Cerebellar nuclear complex (tissue), 1 donor: ENCODE data around the gene PSTPIP2.
"Not testable (repeated sequence)": the region's sequence is repeated elsewhere in the genome, so short reads cannot be mapped to it uniquely, and the experiment has no call there.

Experiments used
- DNase-seq, 2 experiments: peaks; one replicate each; lab custom pipeline; 2025; lab: John Stamatoyannopoulos, UW

The PSTPIP2 gene

GRCh38 chr18:45981821-45982220 lies 90.2 kb downstream of the PSTPIP2 start:
- no peak for DNase-seq

- DNase-seq, result no peak
Observed at GRCh38 chr18:45980229-45980628, 91.8 kb downstream of the PSTPIP2 start.

GRCh38 chr18:45978084-45978483 lies 94.0 kb downstream of the PSTPIP2 start:
- DNase-seq, result no peak

- no peak for DNase-seq
Observed at GRCh38 chr18:45976974-45977373, 95.1 kb downstream of the PSTPIP2 start.

GRCh38 chr18:45976566-45976965 lies 95.5 kb downstream of the PSTPIP2 start:
- no peak for DNase-seq

- DNase-seq, result peak in 1 of 2 experiments; percentile 23
Observed at GRCh38 chr18:45974088-45974536, 97.9 kb downstream of the PSTPIP2 start.

- DNase-seq, result peak; percentile 36 to 81
Observed at GRCh38 chr18:45967007-45967706, 104.9 kb downstream of the PSTPIP2 start, which contains the start of gene EPG5. TSS of gene EPG5 (minus strand) at chr18:45967329. CDS start at chr18:45967239, 90 bp downstream.

- DNase-seq, result not testable (repeated sequence)
Observed at GRCh38 chr18:45964913-45965312, 107.1 kb downstream of the PSTPIP2 start.

- no peak for DNase-seq
Observed at GRCh38 chr18:45962866-45963265, 109.2 kb downstream of the PSTPIP2 start.

GRCh38 chr18:45962461-45962860 lies 109.6 kb downstream of the PSTPIP2 start:
- DNase-seq, result no peak

GRCh38 chr18:45959484-45959883 lies 112.6 kb downstream of the PSTPIP2 start:
- DNase-seq, result not testable (repeated sequence)

- DNase-seq, result no peak
Observed at GRCh38 chr18:45958730-45959129, 113.3 kb downstream of the PSTPIP2 start.

- no peak for DNase-seq
Observed at GRCh38 chr18:45958027-45958426, 114.0 kb downstream of the PSTPIP2 start.

- no peak for DNase-seq
Observed at GRCh38 chr18:45957100-45957499, 115.0 kb downstream of the PSTPIP2 start.

- DNase-seq, result no peak
Observed at GRCh38 chr18:45954070-45954934, 117.8 kb downstream of the PSTPIP2 start.

GRCh38 chr18:45951016-45951714 lies 120.9 kb downstream of the PSTPIP2 start:
- no peak for DNase-seq

GRCh38 chr18:45945669-45946068 lies 126.4 kb downstream of the PSTPIP2 start:
- DNase-seq, result no peak

- no peak for DNase-seq
Observed at GRCh38 chr18:45940724-45941123, 131.3 kb downstream of the PSTPIP2 start.

- DNase-seq, result no peak
Observed at GRCh38 chr18:45939236-45939635, 132.8 kb downstream of the PSTPIP2 start.

GRCh38 chr18:45938488-45938935 lies 133.5 kb downstream of the PSTPIP2 start:
- no peak for DNase-seq

GRCh38 chr18:45935591-45936335 lies 136.3 kb downstream of the PSTPIP2 start:
- DNase-seq, result no peak
